Keratinocyte (primary cell): ENCODE measurements around the gene KCNH6. TPM values are rescaled to one million over a fixed set of nuclear protein-coding genes. Genes with fewer than 3 reads are reported as not detected.

ENCODE experiments used
- DNase-seq: peaks from one replicate; pipeline ENCODE4 v3.0.0-alpha.2; 2011; ENCODE audit warnings: low read depth, missing footprints, low spot score
- FAIRE-seq: peaks from 2 replicates; lab custom pipeline; 2011; peaks lifted over from hg19 to GRCh38; lab: Jason Lieb, UNC
- H2AFZ ChIP-seq: 2 replicates; pipeline ENCODE4 v1.6.0; 2012; ENCODE audit warnings: low read length, control low read depth, inconsistent platforms; ENCODE audit not compliant: control insufficient read depth
- H3K27ac ChIP-seq: 2 replicates; pipeline ENCODE4 v1.5.1; 2011; ENCODE audit warnings: low read length; ENCODE audit not compliant: control insufficient read depth, insufficient read depth
- H3K27me3 ChIP-seq: 3 replicates; pipeline ENCODE4 v1.6.0; 2011; ENCODE audit warnings: low read length; ENCODE audit not compliant: control insufficient read depth, insufficient read depth; ENCODE audit errors: extremely low read depth
- H3K36me3 ChIP-seq, 2 experiments: 2 replicates in 1 of 2; 3 replicates in 1 of 2; pipeline ENCODE4 v1.5.1; 2011; ENCODE audit warnings: low read length in 2 of 2, mild to moderate bottlenecking in 1 of 2; ENCODE audit not compliant: control insufficient read depth in 2 of 2, insufficient read depth in 2 of 2; ENCODE audit errors: extremely low read depth in 1 of 2
- H3K4me1 ChIP-seq: 3 replicates; pipeline ENCODE4 v1.5.1; 2011; ENCODE audit warnings: low read length; ENCODE audit not compliant: control insufficient read depth, insufficient read depth; ENCODE audit errors: extremely low read depth
- H3K4me2 ChIP-seq: 3 replicates; pipeline ENCODE4 v1.6.0; 2011; ENCODE audit warnings: low read depth, low read length; ENCODE audit not compliant: control insufficient read depth, insufficient read depth; ENCODE audit errors: extremely low read depth
- H3K4me3 ChIP-seq, 3 experiments: fragments of 200-600 bp in 1 of 3; sonication (generic) in 1 of 3; 2 replicates in 2 of 3; 3 replicates in 1 of 3; pipeline ENCODE4 v1.5.1; 2011 to 2016; ENCODE audit warnings: low read length in 3 of 3, mild to moderate bottlenecking in 3 of 3, control low read depth in 2 of 3, inconsistent platforms in 1 of 3, low read depth in 1 of 3, mixed read lengths in 1 of 3, mixed run types in 1 of 3, moderate library complexity in 1 of 3; ENCODE audit not compliant: control insufficient read depth in 2 of 3, insufficient read depth in 2 of 3; ENCODE audit errors: extremely low read depth in 1 of 3
- H3K79me2 ChIP-seq: 2 replicates; pipeline ENCODE4 v1.6.0; 2012; ENCODE audit warnings: low read length; ENCODE audit not compliant: control insufficient read depth, insufficient read depth
- H3K9ac ChIP-seq: 3 replicates; pipeline ENCODE4 v1.6.0; 2011; ENCODE audit warnings: low read length; ENCODE audit not compliant: control insufficient read depth, insufficient read depth; ENCODE audit errors: extremely low read depth
- H3K9me1 ChIP-seq: 3 replicates; pipeline ENCODE4 v1.6.0; 2011; ENCODE audit warnings: low read length; ENCODE audit not compliant: control insufficient read depth, insufficient read depth; ENCODE audit errors: extremely low read depth
- H3K9me3 ChIP-seq: 2 replicates; pipeline ENCODE4 v1.5.1; 2012; ENCODE audit warnings: low read depth, low read length; ENCODE audit not compliant: control insufficient read depth
- H4K20me1 ChIP-seq: 3 replicates; pipeline ENCODE4 v1.6.0; 2011; ENCODE audit warnings: low read length; ENCODE audit not compliant: control insufficient read depth, insufficient read depth; ENCODE audit errors: extremely low read depth
- CTCF ChIP-seq, 3 experiments: IDR thresholded peaks in 1 of 3; conservative IDR thresholded peaks in 1 of 3; optimal IDR thresholded peaks in 1 of 3; 2 replicates in 2 of 3; 3 replicates in 1 of 3; pipeline versions ENCODE3 to v1.5.1; 2011; ENCODE audit warnings: low read length in 3 of 3, mild to moderate bottlenecking in 3 of 3, moderate library complexity in 2 of 3, control low read depth in 1 of 3, inconsistent platforms in 1 of 3; ENCODE audit not compliant: insufficient read depth in 2 of 3; ENCODE audit errors: extremely low read depth in 1 of 3
- EZH2 ChIP-seq: IDR thresholded peaks from one replicate; pipeline ENCODE4 v1.6.1; 2012; ENCODE audit warnings: inconsistent platforms, mild to moderate bottlenecking, low read length, moderate library complexity
- dilution Hi-C: fragments of 300-500 bp; cut with MboI; formaldehyde crosslinking; loops from one replicate; pipeline ENCODE4 v1.7.0; 2020; ENCODE audit warnings: low sequenced_read_pairs; ENCODE audit not compliant: extremely low pct_ligation_motif_present
- polyA plus RNA-seq, 5 experiments: library from polyadenylated mRNA; depleted of rRNA in 3 of 5; stranded (reverse) in 3 of 5; stranded (forward) in 1 of 5; unstranded in 1 of 5; fragments of >200 nt; gene quantifications; 1 replicate in 1 of 5; 2 replicates in 3 of 5; 3 replicates in 1 of 5; pipeline versions ENCODE4 v1.2.1 to v1.2.3, GENCODE V29; 2011 to 2012; ENCODE audit warnings: missing spikeins in 2 of 5, low read depth in 1 of 5, low replicate concordance in 1 of 5

Gene KCNH6
- polyA plus RNA-seq, 1 donor (not counting 4 experiments of a cell fraction or from before 2014, with no cell fraction given): not detected

- TF ChIP-seq CTCF (optimal IDR thresholded peaks at IDR 0.05 in 1 of 3, IDR thresholded peaks at IDR 0.05 in 1 of 3, conservative IDR thresholded peaks at IDR 0.05 in 1 of 3; ENCODE audit: extremely low read depth in 1 of 3, insufficient read depth in 2 of 3, low read length in 3 of 3) (no peak), EZH2 (no peak)
- H3K27ac ChIP-seq: no peak overlapping the region
- no peaks in the 10 kb centered on the region for H4K20me1 ChIP-seq
- H3K4me3 ChIP-seq: no peak overlapping the region
- H3K79me2 ChIP-seq: no peaks in the 10 kb centered on the region
- FAIRE-seq (no peak), DNase-seq (no peak)
- H3K9ac ChIP-seq: no peak overlapping the region
- H3K4me1 ChIP-seq: no peaks in the 10 kb centered on the region
- no peak overlapping the region for H3K4me2 ChIP-seq
- H3K9me1 ChIP-seq: no peaks in the 10 kb centered on the region
- H3K9me3 ChIP-seq: no peaks in the 10 kb centered on the region
- no peak overlapping the region for H2AFZ ChIP-seq
- H3K27me3 ChIP-seq: peaks cover 18% of the 10 kb centered on the region
- no peaks in the 10 kb centered on the region for H3K36me3 ChIP-seq
- dilution Hi-C loops: no loop called here
These were observed 31.1 kb upstream of the KCNH6 start for GRCh38 chr17:63491977-63492618.

GRCh38 chr17:63492940-63493339, 30.2 kb upstream of the KCNH6 start:
- H3K4me3 ChIP-seq: no peak overlapping the region
- no peaks in the 10 kb centered on the region for H4K20me1 ChIP-seq
- H2AFZ ChIP-seq: no peak overlapping the region
- H3K9me3 ChIP-seq: no peaks in the 10 kb centered on the region
- H3K9ac ChIP-seq: no peak overlapping the region
- H3K36me3 ChIP-seq: no peaks in the 10 kb centered on the region
- FAIRE-seq: no peak
- no peak overlapping the region for H3K27ac ChIP-seq
- H3K79me2 ChIP-seq: no peaks in the 10 kb centered on the region
- no peak for DNase-seq
- peaks cover 18% of the 10 kb centered on the region for H3K27me3 ChIP-seq
- H3K4me1 ChIP-seq: no peaks in the 10 kb centered on the region
- H3K4me2 ChIP-seq: no peak overlapping the region
- dilution Hi-C loops: no loop called here
- no peaks in the 10 kb centered on the region for H3K9me1 ChIP-seq
- TF ChIP-seq EZH2 (no peak), CTCF (optimal IDR thresholded peaks at IDR 0.05 in 1 of 3, IDR thresholded peaks at IDR 0.05 in 1 of 3, conservative IDR thresholded peaks at IDR 0.05 in 1 of 3; ENCODE audit: extremely low read depth in 1 of 3, insufficient read depth in 2 of 3, low read length in 3 of 3) (no peak)
